Subcutaneous abdominal adipose tissue (tissue), 5 donors: ENCODE data around the gene ZNF775.

Source experiments
- H3K27ac ChIP-seq: one replicate; pipeline ENCODE4 v1.7.0; 2013; ENCODE audit warnings: low read depth, mild to moderate bottlenecking, inconsistent platforms, low read length, moderate library complexity
- H3K27me3 ChIP-seq, 5 donors: one replicate each; pipeline ENCODE4 v1.7.0; 2013; ENCODE audit warnings: low read length in 5 of 5, inconsistent platforms in 1 of 5; ENCODE audit not compliant: control insufficient read depth in 5 of 5, insufficient read depth in 4 of 5
- H3K36me3 ChIP-seq, 5 donors: one replicate each; pipeline ENCODE4 v1.7.0; 2013; ENCODE audit warnings: low read length in 5 of 5; ENCODE audit not compliant: control insufficient read depth in 5 of 5, insufficient read depth in 5 of 5
- H3K4me1 ChIP-seq, 5 donors: one replicate each; pipeline ENCODE4 v1.7.0; 2013; ENCODE audit warnings: low read length in 5 of 5, mild to moderate bottlenecking in 3 of 5, moderate library complexity in 1 of 5; ENCODE audit not compliant: control insufficient read depth in 5 of 5, insufficient read depth in 5 of 5
- H3K4me3 ChIP-seq, 5 donors: one replicate each; pipeline ENCODE4 v1.7.0; 2013; ENCODE audit warnings: low read length in 5 of 5, low read depth in 1 of 5
- H3K9ac ChIP-seq, 5 donors: one replicate each; pipeline ENCODE4 v1.7.0; 2013; ENCODE audit warnings: low read length in 5 of 5, mild to moderate bottlenecking in 4 of 5, moderate library complexity in 3 of 5
- H3K9me3 ChIP-seq, 5 donors: one replicate each; pipeline ENCODE4 v1.7.0; 2013; ENCODE audit warnings: low read length in 5 of 5; ENCODE audit not compliant: control insufficient read depth in 5 of 5
- donor health status: healthy.
- donor health status: healthy.
- donor health status: healthy.
- donor health status: healthy.
- donor health status: healthy.

The ZNF775 gene

GRCh38 chr7:150358988-150359621, 20.0 kb upstream of the ZNF775 start:
- Histone ChIP-seq H3K4me3 (no peak overlapping the region), H3K36me3 (no peaks in the 10 kb centered on the region), H3K27me3 (no peaks in the 10 kb centered on the region), H3K27ac (no peak overlapping the region), H3K9ac (no peak overlapping the region), H3K9me3 (no peaks in the 10 kb centered on the region), H3K4me1 (peaks cover 2 to 38% (median 25%) of the 10 kb centered on the region in 5 donors)

GRCh38 chr7:150359622-150360362, 19.3 kb upstream of the ZNF775 start:
- peaks cover 2 to 41% (median 30%) of the 10 kb centered on the region in 5 donors for H3K4me1 ChIP-seq
- no peak overlapping the region for H3K9ac ChIP-seq
- H3K9me3 ChIP-seq: no peaks in the 10 kb centered on the region
- no peaks in the 10 kb centered on the region for H3K27me3 ChIP-seq
- H3K4me3 ChIP-seq: no peak overlapping the region
- no peak overlapping the region for H3K27ac ChIP-seq
- H3K36me3 ChIP-seq: no peaks in the 10 kb centered on the region

GRCh38 chr7:150360363-150361058, 18.6 kb upstream of the ZNF775 start:
- H3K27ac ChIP-seq: no peak overlapping the region
- H3K36me3 ChIP-seq: no peaks in the 10 kb centered on the region

DNA sequence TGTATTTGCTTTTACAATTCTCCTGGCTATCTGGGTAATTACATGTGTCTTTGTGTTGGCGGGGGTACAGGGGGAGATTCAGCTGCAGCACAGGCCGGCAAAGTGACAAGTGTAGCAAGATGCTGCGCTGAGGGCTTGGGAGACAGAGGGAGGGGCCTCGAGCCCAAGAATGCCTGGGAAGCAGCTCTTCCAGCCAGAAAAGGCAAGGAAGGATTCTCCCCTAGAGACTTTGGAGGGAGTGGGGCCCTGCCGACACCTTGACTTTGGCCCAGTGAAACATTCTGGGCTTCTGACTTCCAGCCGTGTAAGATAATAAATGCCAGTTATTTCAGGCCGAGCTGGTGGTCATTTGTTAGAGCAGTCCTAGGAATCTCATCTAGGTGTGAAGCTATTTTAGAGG, 17.7 kb upstream of the ZNF775 start:
- Histone ChIP-seq H3K27ac (no peak overlapping the region), H3K27me3 (no peaks in the 10 kb centered on the region), H3K4me1 (peaks cover 2 to 37% (median 30%) of the 10 kb centered on the region in 5 donors), H3K9ac (no peak overlapping the region), H3K9me3 (no peaks in the 10 kb centered on the region), H3K4me3 (no peak overlapping the region), H3K36me3 (no peaks in the 10 kb centered on the region)

More at GRCh38 chr7:150360363-150361058, 18.6 kb upstream of the ZNF775 start:
- Histone ChIP-seq H3K4me1 (peaks cover 2 to 41% (median 30%) of the 10 kb centered on the region in 5 donors), H3K9ac (no peak overlapping the region), H3K27me3 (no peaks in the 10 kb centered on the region), H3K9me3 (no peaks in the 10 kb centered on the region), H3K4me3 (no peak overlapping the region)

DNA sequence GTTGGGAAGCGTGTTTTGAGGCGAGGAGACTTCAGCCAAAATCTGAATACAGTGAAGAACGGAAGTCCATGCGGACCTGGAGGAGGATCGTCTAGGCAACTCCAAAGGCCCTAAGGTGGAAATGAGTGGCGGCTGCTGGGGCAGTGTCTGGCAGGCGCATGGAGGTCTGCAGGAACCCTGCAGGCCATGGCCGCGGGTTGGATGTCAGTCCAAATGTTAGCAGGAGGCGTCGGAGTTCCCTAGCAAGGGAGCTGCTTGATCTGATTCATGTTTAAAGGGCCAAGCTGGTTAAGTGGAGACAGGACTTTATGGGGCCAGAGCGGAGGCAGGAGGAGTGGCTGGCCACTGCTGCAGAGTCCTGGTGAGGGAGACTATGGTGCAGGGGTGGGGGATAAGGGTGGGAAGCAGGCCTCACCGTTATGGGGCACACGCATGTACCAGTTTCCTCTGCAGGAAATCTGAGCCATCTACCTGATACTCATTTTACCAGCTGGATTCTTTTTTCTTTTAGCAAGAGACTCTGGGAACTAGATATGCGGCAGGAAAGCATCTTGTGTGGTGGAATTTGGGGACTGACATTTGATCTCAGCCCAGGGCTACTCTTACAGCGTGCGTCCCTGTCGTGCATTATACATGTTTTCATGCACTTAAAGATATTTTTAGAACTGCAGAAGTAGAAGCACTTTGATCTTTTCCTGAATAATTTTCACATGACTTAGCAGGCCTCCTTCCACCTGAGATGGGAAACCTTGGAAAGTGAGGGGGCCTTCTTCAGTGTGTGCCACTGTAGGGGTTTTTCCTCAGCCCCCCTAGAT, 17.1 kb upstream of the ZNF775 start:
- no peaks in the 10 kb centered on the region for H3K36me3 ChIP-seq
- H3K4me3 ChIP-seq: no peak overlapping the region
- H3K9me3 ChIP-seq: no peaks in the 10 kb centered on the region
- peaks cover 2 to 32% (median 29%) of the 10 kb centered on the region in 5 donors for H3K4me1 ChIP-seq
- no peak overlapping the region for H3K27ac ChIP-seq
- H3K9ac ChIP-seq: no peak overlapping the region
- no peaks in the 10 kb centered on the region for H3K27me3 ChIP-seq

DNA sequence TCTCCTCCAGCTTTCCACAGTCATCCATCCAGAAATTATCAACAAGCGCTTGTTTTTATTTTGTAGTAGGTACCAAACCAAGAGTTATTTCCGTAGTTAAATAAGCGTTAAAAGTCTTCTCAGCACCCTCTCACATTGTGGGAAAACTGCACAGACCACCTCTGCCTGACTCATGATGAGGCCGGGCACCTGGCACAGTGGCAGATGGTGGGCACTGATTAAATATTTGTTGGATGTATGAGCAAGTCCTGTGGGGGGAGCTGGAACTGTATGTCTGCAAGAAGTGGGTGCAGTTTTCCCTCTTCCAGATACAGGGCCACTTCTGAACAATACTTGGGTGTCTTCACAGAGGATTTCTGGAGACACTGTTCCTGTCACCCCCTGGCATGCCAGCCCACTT, 15.8 kb upstream of the ZNF775 start:
- peaks cover 0 to 33% (median 27%) of the 10 kb centered on the region in 5 donors for H3K4me1 ChIP-seq
- H3K27ac ChIP-seq: no peak overlapping the region
- H3K27me3 ChIP-seq: no peaks in the 10 kb centered on the region
- H3K9ac ChIP-seq: no peak overlapping the region
- no peaks in the 10 kb centered on the region for H3K36me3 ChIP-seq
- H3K9me3 ChIP-seq: no peaks in the 10 kb centered on the region
- H3K4me3 ChIP-seq: no peak overlapping the region

- H3K27ac ChIP-seq: no peak overlapping the region
- H3K9me3 ChIP-seq: no peaks in the 10 kb centered on the region
- H3K36me3 ChIP-seq: no peaks in the 10 kb centered on the region
- no peak overlapping the region for H3K9ac ChIP-seq
- no peaks in the 10 kb centered on the region for H3K27me3 ChIP-seq
- H3K4me3 ChIP-seq: no peak overlapping the region
- peaks cover 0 to 33% (median 28%) of the 10 kb centered on the region in 5 donors for H3K4me1 ChIP-seq
These were observed 15.3 kb upstream of the ZNF775 start for GRCh38 chr7:150363872-150364271.

- H3K27ac ChIP-seq: no peak overlapping the region
- no peak overlapping the region for H3K9ac ChIP-seq
- H3K27me3 ChIP-seq: no peaks in the 10 kb centered on the region
- H3K4me3 ChIP-seq: no peak overlapping the region
- peaks cover 8 to 46% (median 40%) of the 10 kb centered on the region in 5 donors for H3K4me1 ChIP-seq
- H3K9me3 ChIP-seq: no peaks in the 10 kb centered on the region
- peaks cover 0 to under 1% (median 0%) of the 10 kb centered on the region in 5 donors for H3K36me3 ChIP-seq
These were observed 13.9 kb upstream of the ZNF775 start for GRCh38 chr7:150365194-150365593.

DNA sequence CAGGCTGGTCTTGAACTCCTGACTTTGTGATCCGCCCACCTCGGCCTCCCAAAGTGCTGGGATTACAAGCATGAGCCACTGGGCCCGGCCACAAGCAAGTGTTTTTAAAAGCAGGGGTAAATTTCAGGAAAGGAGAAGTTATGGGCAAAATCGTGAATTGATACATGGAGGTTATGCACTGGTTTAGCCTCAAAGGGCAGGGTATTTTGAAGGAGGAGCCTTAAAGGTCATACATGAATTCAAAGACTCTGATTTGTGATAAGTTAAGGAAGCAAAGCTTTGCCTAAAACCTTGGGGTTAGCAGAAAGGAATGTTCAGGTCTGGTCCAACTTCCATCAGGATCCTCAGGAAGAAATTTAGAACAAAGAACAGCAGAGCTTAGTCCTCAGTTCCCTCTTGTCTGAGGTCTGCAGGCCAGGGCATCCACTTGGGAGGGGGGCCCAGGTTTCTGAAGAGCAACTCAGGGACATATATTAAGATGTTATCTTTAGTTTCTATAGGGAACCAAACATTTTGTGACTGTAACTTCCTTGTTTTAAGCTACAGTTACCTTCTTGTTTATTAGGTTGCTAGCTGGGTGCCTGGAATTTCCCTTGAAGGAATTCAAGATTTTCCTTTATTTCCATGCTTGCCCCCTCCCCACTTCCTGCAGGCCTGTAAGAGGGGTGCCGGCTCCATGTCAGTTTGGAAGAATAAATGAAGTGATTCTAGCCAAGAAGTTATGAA, 13.3 kb upstream of the ZNF775 start:
- H3K9ac ChIP-seq: no peak overlapping the region
- H3K36me3 ChIP-seq: peaks cover 0 to 6% (median 3%) of the 10 kb centered on the region in 5 donors
- H3K4me1 ChIP-seq: peaks cover 11 to 52% (median 47%) of the 10 kb centered on the region in 5 donors
- no peak overlapping the region for H3K27ac ChIP-seq
- H3K4me3 ChIP-seq: no peak overlapping the region
- H3K27me3 ChIP-seq: no peaks in the 10 kb centered on the region
- no peaks in the 10 kb centered on the region for H3K9me3 ChIP-seq
